HCEC 1CT (cell line): ENCODE measurements around the gene ADORA1.

Experiments
- DNase-seq: peaks from one replicate; pipeline ENCODE4 v3.0.0-alpha.2; 2017

The ADORA1 gene

DNA sequence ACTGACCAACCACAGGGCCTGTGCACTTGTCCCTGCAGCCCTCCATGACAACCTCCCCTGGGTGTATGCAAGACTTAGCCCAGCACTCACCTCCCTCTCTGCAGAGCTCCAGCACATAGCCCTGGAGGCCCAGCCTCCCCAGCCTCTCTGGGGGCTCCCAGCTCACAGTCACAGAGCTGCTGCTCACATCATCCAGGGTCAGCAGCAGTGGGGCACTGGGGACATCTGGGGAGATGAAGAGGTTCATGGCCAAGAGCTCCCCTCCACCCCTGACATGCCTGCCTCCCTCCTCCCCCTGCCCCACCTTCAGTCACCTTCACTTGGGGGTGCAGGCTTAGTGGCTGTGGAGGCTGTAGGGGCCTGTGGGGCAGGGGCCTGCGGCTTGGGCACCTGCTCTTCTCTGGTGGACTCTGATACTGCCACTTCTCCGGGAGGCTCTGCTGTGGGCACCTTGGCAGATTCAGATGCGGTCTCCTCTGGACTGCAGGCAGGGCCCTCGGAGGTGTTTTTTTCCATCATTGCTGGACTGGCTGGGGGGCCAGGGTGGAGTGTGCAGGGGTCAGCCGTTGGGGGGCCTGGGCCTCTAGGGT is 47.8 kb downstream of the ADORA1 start, which contains the start of gene MYBPH:
Gene MYBPH, minus strand, starts transcription at position 590 of the 590 bp plus-strand sequence. Its CDS starts 71 bp downstream, at position 519.
- no peak for DNase-seq

DNA sequence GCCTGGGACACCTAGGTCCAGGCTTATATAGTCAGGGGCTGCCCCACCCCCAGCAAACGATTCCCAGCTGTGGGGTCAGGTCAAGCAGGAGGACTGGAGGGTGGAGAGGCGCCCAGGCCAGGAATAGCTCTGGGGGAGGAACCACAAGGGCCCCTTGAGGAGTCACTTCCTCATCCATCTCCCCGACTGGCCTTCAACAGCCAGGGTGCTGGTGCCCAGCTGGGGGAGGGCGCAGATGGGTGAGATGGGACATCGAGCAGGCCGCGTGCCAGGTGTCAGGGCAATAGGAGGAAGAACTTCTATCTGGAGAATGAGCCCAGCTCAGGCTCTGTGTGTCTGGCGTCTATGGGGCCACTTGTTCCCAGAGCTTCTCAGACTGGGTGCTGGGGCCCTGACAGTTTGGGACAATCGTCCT is 48.3 kb downstream of the ADORA1 start:
- DNase-seq = no peak

- DNase-seq = no peak
These were observed 48.9 kb downstream of the ADORA1 start for GRCh38 chr1:203176273-203177035.

GRCh38 chr1:203177036-203177405 is 49.5 kb downstream of the ADORA1 start:
- no peak for DNase-seq

- peak; percentile 80 for DNase-seq
These were observed 50.0 kb downstream of the ADORA1 start for GRCh38 chr1:203177470-203178039.

GRCh38 chr1:203178083-203178482 is 50.6 kb downstream of the ADORA1 start:
- DNase-seq = peak; percentile 66

DNA sequence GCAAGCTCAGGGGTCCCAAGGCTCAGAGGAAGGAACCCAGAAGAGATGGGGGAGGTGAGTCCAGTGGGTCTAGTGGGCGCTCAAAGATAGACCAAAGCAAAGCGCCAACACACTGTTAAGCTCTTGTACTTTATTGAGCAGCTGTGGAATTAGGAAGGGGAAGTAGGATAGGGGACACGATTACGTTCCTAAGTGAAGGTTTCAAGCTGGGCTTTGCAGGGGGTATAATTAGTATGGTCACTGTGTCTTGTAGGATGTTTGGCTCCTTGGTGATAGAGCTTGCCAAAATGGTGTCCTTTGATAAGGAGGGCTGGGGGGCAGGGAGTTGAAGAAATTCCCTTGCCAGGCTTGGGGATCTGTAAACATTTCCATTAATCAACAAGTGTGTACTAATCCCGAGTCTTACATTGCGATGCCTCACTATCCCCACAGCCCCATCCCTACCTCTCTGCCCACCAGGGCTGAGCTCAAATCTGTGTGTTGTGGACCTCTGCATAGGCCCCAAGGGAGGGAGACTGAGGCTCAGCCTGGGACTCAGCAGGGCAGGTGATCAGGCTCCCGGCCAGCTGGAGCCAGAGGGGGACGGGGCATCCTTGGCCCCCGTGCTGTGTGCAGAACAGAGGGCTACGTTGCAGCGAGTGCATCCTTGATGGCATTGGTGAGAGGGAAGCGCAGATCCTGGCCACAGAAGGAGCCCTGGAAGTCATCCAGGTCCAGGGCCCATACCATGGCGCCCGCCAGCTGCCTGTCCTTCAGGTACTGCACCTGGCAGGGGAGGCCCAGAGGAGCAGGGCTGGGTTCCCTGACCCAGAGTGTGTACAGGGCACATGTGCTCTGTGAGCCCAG is 51.5 kb downstream of the ADORA1 start:
- DNase-seq = no peak

GRCh38 chr1:203179667-203180005 is 52.1 kb downstream of the ADORA1 start:
- no peak for DNase-seq

GRCh38 chr1:203180611-203181330 is 53.2 kb downstream of the ADORA1 start:
- DNase-seq = no peak

- DNase-seq = no peak
These were observed 54.3 kb downstream of the ADORA1 start for GRCh38 chr1:203181586-203182386.

- DNase-seq = no peak
These were observed 54.9 kb downstream of the ADORA1 start for GRCh38 chr1:203182387-203182953.

DNA sequence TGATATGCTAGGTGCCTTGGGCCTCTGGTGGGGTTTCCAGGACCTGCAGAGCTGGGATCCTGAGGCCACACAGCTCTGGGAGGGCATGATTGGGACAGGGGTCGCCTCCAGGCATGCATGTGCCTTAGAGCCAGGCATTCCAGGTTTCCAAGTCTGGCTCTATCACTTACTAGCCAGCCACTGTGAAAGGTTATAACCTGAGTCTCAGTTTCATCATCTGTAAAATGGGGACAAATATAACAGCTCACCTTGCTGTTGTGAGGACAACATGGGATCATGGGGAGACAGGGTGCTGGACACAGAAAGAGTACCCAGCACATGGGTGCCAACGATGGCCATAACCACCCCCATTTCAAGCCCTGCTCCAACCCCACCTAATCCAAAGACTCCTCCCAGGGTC is 56.3 kb downstream of the ADORA1 start:
- DNase-seq = no peak

DNA sequence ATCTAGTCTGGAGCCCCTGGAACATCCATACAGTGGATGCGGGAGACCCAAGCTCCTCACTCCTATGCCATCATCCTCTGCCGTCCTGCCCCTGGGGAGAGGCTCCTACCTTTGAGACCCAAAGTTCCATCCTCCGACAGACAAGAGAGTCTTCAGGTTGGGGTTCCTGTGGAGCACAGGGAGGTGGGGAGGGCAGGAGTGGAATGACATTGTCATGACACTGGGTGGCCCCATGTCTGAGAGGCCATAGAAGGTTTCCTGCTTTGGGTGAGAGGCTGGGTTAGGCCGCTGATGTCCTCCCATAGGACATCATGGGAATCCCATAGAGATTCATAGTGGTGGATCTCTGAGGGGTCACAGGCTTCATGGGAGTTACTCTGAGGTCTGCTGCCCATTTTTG is 56.9 kb downstream of the ADORA1 start:
- DNase-seq = no peak

GRCh38 chr1:203185061-203185461 is 57.5 kb downstream of the ADORA1 start:
- DNase-seq = no peak

DNA sequence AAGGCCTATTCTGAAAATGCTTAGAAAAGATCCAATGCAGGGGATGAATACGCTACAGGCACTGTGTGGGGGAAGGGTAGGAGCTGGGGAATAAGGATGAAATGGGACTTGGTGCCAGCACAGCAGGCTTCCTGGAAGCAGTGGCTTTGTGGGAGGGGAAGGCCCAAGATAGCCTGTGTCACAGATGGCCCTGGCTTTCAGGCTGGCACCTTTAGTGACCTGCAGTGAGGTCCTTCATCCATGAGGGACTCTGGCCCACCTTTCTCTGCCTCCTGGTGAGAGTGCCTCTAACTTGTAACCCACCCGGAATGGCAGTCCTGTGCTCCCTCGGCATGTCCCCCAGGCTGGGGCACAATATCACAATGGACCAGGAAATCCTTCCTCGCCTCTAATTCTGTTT is 58.1 kb downstream of the ADORA1 start:
- no peak for DNase-seq

DNA sequence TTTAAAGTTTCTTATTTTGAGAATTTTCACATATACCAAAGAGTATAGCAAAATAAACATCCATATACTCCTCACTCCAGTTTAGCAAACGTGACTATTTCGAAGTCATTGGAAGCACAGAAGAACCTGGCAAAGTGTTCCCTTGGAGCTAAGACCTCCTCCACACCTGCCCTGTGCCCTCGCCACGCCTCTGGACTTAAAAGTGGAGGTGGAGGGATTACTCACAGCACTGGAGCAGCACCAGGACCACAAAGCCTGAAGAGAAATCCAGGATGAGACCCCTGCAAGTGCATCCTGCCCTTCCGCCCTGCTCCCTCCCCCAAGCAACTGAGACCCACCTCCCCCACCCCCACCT is 58.5 kb downstream of the ADORA1 start:
- no peak for DNase-seq

GRCh38 chr1:203186446-203187303 is 59.1 kb downstream of the ADORA1 start, which contains the start of gene CHI3L1:
CHI3L1 (minus strand) TSS chr1:203186704; CDS start chr1:203186623, 81 bp downstream.
- DNase-seq = no peak

DNA sequence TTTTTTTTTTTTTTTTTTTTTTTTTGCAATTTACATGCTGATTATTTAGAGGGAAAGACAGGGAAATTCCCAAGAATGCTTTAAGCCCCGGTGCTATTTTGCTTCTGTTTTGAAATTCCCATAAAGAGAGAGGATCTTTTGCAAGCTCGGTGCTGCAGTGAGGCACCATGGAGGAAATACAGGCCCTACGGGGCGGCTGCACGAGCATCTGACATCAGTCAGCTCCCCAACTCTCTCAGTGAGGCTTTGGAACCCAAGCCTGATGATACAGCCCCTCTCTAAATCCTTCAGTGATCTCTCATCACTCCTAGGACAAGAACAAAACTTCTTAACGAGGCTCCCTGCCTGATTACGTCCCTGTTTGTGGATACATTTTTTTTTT is 59.8 kb downstream of the ADORA1 start:
- no peak for DNase-seq

DNA sequence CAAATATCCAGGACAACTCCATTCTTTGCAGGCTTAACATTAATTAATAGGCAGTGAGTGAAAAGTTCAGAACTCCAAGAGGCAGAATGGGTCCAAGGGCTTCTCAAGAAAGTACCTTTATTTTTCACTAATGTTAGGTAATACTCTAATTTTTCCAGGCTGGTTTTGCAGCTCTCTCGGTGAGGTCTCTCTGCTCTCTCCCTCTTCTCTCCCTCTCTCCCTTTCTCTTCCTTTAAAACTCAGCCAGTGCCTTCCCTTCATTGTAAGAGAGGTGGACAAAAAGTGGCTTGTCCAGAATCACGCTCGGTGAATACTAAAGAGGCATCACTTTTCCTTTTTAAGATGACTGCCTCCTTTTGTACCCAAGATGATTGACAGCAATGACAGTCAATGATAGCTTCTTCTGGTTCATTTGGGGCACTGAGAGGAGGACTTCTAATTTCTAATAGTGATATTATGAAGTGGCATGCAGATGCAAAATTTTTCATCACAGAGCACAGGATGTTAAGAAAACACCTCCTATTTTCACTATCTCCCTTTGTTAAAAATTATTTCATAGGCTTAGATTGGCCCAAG is 60.3 kb downstream of the ADORA1 start:
- no peak for DNase-seq

DNA sequence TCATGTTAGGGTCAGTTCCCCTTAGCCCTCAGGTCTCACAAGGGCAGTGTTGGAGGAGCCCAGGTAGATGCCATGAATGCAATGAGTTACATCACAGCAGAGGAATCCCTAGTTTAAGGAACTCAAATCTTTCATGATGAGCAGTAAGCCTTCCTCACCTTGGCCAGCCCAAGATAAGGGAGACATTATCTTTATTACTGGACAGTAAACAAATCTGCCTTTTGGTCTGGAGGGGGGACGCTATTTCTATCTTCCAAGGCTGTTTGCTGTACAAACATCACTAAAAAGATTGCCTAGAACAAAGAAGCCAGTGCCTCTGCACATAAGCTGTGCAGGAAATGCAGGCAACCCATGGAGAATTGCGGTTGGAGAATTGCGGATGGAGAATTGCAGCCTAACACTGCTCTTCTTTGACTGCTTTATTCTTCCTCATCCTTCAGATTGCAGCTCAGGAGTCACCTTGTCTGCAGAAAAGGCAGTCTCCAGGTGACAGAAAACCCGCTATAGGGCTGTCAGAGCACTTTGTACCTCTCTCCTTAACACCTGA is 61.2 kb downstream of the ADORA1 start:
- no peak for DNase-seq
